ENCODE results near the gene ZC4H2.
A peak's percentile ranks its signal among the peaks of the same experiment; 100 is the strongest.
"Not testable (repeated sequence)": the region's sequence is repeated elsewhere in the genome, so short reads cannot be mapped to it uniquely, and the experiment has no call there.

ZC4H2 gene, protein sequence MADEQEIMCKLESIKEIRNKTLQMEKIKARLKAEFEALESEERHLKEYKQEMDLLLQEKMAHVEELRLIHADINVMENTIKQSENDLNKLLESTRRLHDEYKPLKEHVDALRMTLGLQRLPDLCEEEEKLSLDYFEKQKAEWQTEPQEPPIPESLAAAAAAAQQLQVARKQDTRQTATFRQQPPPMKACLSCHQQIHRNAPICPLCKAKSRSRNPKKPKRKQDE

DNA sequence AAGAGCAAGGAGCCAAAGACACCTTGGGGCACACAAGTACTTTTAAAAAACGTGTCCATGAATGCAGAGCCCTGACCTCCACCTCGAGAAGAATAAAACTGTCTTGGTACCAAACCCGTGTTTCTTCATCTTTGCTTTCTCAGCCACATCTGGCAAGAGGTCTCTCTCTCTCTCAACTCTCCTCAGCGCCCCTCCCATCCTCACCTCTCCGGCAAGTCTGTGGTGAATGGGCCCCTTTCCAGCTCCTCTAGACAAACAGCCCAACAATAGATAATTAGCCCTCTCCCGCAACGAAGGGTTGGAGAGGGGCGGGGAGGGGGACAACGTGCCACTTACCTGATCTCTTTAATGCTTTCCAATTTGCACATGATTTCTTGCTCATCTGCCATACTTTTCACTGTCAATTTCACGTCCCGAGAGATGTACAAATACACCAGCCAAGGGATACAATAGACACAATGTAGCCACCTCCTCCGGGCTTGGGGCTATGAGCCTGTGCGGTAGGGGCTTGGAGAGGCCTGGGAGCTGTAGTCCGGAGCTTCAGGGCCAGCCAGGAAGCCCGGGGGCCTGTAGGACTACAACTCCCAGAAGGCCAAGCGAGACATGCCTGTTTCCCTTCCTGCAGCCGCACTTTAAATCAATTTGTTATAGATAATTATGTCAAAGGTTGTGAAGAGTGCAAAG lies at the start of gene ZC4H2:
Gene ZC4H2, minus strand, starts transcription at position 462 of the 684 bp plus-strand sequence. Its CDS starts 73 bp downstream, at position 389.
- Mint-ChIP-seq H3K27ac (peak within 1 kb of the TSS; percentile 62), H3K36me3 (peaks cover 6% of the 10 kb centered on the region), H3K4me1 (ENCODE audit: low read depth) (peaks cover 20% of the 10 kb centered on the region), H3K4me3 (peak within 1 kb of the TSS; percentile 92), H3K27me3 (no peaks in the 10 kb centered on the region), H3K9me3 (ENCODE audit: low read depth) (no peaks in the 10 kb centered on the region)

DNA sequence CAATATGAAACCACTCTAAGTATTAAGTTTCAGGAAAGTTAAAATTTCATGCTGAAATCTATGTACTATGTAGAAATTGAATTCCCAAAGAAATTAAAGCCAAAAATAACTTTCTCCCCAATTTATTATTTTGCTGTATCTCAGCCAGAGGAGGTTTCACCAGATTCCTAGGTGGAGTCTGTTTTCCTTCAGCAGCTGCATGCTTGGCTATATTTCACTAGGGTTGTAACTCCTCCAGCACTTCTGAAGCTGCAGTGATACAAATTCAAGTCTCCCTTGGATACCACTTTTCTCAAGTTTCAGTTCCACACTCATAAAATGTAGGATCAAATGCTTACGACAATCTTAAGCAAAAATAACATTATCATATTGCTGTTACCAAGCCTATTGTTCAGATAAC lies 41.2 kb upstream of the ZC4H2 start:
- H3K4me1 Mint-ChIP-seq (ENCODE audit: low read depth): no peaks in the 10 kb centered on the region
- no peak overlapping the region for H3K4me3 Mint-ChIP-seq
- H3K36me3 Mint-ChIP-seq: peaks cover 21% of the 10 kb centered on the region
- H3K9me3 Mint-ChIP-seq (ENCODE audit: low read depth): peaks cover 6% of the 10 kb centered on the region
- H3K27ac Mint-ChIP-seq: no peak overlapping the region
- no peaks in the 10 kb centered on the region for H3K27me3 Mint-ChIP-seq

DNA sequence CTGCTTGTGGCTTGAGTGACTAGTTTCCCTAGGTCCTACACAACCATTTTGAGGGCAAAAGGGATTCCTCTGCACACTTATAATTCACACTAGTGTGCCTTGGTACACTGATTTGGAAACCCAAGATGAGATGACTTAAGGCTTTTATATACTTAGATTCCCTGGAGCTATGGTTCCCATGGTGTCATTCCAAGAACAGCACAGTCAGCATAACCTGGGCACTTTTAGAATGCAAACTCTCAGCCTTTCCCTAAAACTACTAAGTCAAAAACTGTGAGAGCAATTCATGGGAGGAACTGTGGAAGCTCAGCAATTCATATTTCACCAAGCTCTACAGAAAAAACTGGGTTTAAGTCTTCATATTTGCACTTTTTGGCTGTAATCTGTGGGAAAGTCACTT lies 38.0 kb upstream of the ZC4H2 start:
- no peak overlapping the region for H3K27ac Mint-ChIP-seq
- no peaks in the 10 kb centered on the region for H3K9me3 Mint-ChIP-seq (ENCODE audit: low read depth)
- no peak overlapping the region for H3K4me3 Mint-ChIP-seq
- peaks cover 6% of the 10 kb centered on the region for H3K36me3 Mint-ChIP-seq
- H3K27me3 Mint-ChIP-seq: no peaks in the 10 kb centered on the region
- H3K4me1 Mint-ChIP-seq (ENCODE audit: low read depth): no peaks in the 10 kb centered on the region

DNA sequence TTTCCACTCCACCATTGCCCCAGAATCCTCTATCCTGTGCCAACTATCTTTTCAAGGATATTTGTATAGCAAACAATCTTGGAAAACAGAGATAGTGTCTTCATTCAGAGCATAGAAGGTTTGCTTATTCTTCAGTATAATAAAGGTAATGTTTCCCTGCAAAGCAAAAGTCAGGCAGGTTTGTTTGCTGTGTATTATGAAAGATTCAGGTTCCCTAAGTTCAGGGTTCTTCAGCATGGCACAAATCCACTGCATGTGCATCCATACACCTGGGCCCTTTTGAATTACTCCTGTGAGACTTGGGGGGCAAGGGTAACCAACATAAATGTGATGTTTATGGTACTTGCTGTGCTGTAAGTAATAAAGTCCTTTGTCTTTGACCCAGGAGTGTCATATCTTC lies 33.2 kb upstream of the ZC4H2 start:
- H3K4me3 Mint-ChIP-seq: no peak overlapping the region
- no peaks in the 10 kb centered on the region for H3K27me3 Mint-ChIP-seq
- H3K9me3 Mint-ChIP-seq (ENCODE audit: low read depth): peaks cover 4% of the 10 kb centered on the region
- no peaks in the 10 kb centered on the region for H3K4me1 Mint-ChIP-seq (ENCODE audit: low read depth)
- no peak overlapping the region for H3K27ac Mint-ChIP-seq
- H3K36me3 Mint-ChIP-seq: peaks cover 4% of the 10 kb centered on the region

DNA sequence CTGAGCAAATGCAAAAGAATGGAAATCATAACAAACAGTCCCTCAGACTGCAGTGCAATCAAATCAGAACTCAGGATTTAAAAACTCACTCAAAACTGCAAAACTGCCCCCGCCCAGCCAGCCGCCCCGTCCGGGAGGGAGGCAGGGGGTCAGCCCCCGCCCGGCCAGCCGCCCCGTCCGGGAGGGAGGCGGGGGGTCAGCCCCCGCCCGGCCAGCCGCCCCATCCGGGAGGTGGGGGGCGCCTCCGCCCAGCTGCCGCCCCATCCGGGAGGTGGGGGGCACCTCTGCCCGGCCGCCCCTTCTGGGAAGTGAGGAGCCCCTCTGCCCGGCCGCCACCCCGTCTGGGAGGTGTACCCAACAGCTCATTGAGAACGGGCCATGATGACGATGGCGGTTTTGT lies 26.0 kb upstream of the ZC4H2 start:
- not testable (repeated sequence) for H3K4me3 Mint-ChIP-seq; H3K27me3 Mint-ChIP-seq; H3K36me3 Mint-ChIP-seq; H3K27ac Mint-ChIP-seq; H3K9me3 Mint-ChIP-seq (ENCODE audit: low read depth); H3K4me1 Mint-ChIP-seq (ENCODE audit: low read depth)

DNA sequence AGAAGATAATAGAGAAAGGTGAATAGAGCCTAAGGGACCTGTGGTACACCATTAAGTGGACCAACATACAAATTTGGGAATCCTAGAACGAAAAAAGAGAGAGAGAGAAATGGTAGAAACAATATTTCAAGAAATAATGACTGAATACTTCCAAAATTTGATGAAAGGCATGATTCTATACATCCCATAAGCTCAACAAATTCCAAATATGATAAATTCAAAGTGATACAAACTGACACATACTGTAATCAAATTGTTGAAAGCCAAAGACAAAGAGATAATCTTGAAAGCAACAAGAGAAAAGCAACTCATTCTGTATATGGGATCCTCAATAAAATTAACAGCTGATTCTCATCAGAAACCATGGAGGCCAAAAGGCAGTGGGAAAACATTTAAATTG lies 20.6 kb upstream of the ZC4H2 start:
- H3K27me3 Mint-ChIP-seq: no peaks in the 10 kb centered on the region
- no peak overlapping the region for H3K4me3 Mint-ChIP-seq
- peaks cover 9% of the 10 kb centered on the region for H3K36me3 Mint-ChIP-seq
- H3K9me3 Mint-ChIP-seq (ENCODE audit: low read depth): no peaks in the 10 kb centered on the region
- no peak overlapping the region for H3K27ac Mint-ChIP-seq
- no peaks in the 10 kb centered on the region for H3K4me1 Mint-ChIP-seq (ENCODE audit: low read depth)

DNA sequence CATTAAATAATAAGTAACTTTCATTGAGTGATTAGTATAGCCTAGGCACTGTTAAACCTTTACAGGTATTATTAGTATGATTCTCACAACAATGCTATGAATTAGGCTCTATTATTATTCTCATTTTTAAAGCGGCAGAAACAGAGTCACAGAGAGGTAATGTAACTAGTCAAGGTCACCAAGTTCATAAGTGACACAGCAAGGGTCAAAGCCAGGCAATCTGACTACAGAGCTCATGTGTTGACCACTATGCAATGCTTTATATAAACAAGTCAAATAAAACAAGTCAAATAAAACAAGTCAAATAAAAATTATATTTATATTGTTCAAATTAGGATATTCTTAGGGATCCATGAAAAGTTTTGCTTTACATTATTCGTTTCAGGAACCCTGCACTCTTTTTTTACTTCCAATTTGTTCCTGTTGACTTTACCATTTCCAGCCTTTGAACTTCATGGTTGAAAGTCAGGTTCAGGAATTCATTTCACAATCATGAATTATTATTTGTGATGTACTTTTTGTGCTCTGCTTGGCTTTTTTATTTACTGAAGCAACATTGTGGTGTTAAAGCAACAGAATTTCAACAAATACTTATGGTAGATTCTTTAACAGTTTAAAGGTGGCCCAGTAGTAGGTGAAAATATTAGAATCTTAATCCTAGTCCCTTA lies 18.0 kb upstream of the ZC4H2 start:
- Mint-ChIP-seq H3K4me1 (ENCODE audit: low read depth) (no peaks in the 10 kb centered on the region), H3K27ac (no peak overlapping the region), H3K4me3 (no peak overlapping the region), H3K27me3 (no peaks in the 10 kb centered on the region), H3K9me3 (ENCODE audit: low read depth) (no peaks in the 10 kb centered on the region), H3K36me3 (peaks cover 15% of the 10 kb centered on the region)

DNA sequence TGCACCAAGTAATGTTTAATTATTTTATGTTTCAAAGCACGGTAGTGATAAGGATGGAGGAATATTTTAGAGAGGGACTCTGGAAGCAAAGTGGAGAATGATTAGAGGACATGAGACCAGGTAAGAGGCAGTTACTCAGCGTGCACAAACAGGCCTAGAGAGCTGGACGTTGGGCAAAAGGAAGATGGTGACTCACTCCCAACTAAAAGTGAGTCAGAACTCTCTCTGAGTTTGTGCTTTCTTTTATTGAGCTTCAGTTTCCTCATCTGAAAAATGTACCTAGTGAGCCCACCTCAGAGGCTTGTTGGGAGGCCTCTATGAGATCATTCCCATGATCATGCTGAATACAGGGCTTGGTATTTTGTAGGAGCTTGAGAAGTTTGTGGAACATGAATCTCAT lies 1.6 kb upstream of the ZC4H2 start:
- Mint-ChIP-seq H3K4me1 (ENCODE audit: low read depth) (peaks cover 20% of the 10 kb centered on the region), H3K27me3 (no peaks in the 10 kb centered on the region), H3K4me3 (no peak overlapping the region), H3K9me3 (ENCODE audit: low read depth) (no peaks in the 10 kb centered on the region), H3K36me3 (no peaks in the 10 kb centered on the region), H3K27ac (no peak overlapping the region)

DNA sequence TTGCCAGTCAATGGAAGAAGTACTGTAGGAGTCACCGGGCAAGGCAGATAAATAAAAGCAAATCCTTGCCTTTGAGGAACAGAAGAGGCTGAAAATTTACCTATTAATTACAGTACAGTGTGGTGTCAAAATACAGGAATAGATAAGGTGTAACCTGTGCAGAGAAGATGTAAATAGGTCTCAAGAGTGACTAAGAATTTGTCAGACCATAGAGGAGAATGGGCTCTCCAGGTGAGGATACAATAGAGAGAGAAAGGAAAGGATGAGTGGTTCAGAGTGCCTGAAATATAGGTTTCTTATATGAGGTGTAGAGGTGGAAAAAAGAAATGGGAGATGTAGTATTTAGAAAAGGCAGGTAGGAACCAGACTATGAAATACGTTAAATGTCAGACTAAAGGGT lies 801 bp upstream of the ZC4H2 start:
- H3K27ac Mint-ChIP-seq: no peak overlapping the region
- H3K4me3 Mint-ChIP-seq: peak overlapping the region; percentile 92
- no peaks in the 10 kb centered on the region for H3K9me3 Mint-ChIP-seq (ENCODE audit: low read depth)
- peaks cover 20% of the 10 kb centered on the region for H3K4me1 Mint-ChIP-seq (ENCODE audit: low read depth)
- H3K27me3 Mint-ChIP-seq: no peaks in the 10 kb centered on the region
- peaks cover 2% of the 10 kb centered on the region for H3K36me3 Mint-ChIP-seq

DNA sequence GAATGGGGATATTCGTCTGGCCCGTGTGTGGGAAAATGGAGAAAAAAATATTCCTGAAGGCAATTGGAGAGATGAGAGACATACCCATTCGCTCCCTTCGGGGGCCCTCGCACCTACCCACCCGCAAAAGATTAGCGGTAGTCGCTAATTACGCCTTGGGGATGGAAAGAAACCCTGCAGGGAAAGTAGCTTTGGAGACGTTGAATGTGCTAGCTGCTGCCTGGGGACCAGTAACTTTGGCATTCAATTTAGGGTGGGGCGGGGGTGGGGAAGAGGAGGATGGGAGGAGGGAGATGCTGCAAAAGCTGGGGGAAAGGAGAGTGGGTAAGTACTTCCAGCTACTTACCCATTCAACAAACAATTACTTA lies 407 bp upstream of the ZC4H2 start:
- Mint-ChIP-seq H3K4me1 (ENCODE audit: low read depth) (peaks cover 20% of the 10 kb centered on the region), H3K27me3 (no peaks in the 10 kb centered on the region), H3K4me3 (peak overlapping the region; percentile 92), H3K27ac (peak overlapping the region; percentile 62), H3K9me3 (ENCODE audit: low read depth) (no peaks in the 10 kb centered on the region), H3K36me3 (peaks cover 6% of the 10 kb centered on the region)

DNA sequence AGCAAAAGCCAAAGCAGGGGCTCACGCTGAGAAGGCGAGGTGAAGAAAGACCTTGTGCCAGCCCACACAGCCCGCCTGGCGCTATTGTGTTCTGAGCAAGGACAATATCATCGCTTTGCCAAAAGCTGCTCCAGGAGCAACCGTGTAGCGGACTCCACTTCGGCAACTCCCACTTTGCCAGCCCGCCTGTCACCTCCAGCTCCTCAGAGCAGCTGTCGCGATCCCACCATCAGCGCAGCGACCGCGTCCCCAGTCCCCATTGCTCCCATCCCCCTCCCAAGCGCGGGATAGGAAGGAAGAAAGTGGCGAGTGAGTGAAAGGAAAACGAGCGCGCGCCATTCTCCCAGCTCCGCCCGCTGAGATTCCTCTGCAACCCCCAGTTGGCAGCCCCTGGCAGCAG lies 759 bp downstream of the ZC4H2 start:
- Mint-ChIP-seq H3K9me3 (ENCODE audit: low read depth) (no peaks in the 10 kb centered on the region), H3K27ac (peak overlapping the region; percentile 62), H3K27me3 (no peaks in the 10 kb centered on the region), H3K36me3 (peaks cover 9% of the 10 kb centered on the region), H3K4me1 (ENCODE audit: low read depth) (peaks cover 20% of the 10 kb centered on the region), H3K4me3 (peak overlapping the region; percentile 92)

DNA sequence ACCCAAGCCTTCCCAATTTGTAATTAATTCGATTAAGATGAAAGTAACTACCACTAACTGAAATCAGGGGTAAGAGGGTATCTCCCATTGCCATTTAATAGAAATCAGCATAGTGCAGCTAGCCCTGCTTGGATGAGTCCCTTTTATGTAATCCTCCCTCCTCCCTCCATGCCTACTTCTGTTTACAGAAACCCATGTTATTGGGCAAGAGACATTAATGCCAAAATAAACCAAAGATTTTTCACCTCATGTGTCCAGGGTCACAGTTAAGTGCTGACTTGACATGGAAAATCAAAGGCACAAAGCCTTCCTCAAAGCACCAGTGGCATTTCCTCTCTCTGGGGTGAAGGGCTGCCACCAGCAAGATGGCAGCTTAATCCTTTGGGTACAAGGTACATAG lies 50.8 kb downstream of the ZC4H2 start:
- Mint-ChIP-seq H3K27me3 (no peaks in the 10 kb centered on the region), H3K27ac (no peak overlapping the region), H3K9me3 (ENCODE audit: low read depth) (peaks cover 3% of the 10 kb centered on the region), H3K4me3 (no peak overlapping the region), H3K4me1 (ENCODE audit: low read depth) (no peaks in the 10 kb centered on the region), H3K36me3 (peaks cover 3% of the 10 kb centered on the region)

DNA sequence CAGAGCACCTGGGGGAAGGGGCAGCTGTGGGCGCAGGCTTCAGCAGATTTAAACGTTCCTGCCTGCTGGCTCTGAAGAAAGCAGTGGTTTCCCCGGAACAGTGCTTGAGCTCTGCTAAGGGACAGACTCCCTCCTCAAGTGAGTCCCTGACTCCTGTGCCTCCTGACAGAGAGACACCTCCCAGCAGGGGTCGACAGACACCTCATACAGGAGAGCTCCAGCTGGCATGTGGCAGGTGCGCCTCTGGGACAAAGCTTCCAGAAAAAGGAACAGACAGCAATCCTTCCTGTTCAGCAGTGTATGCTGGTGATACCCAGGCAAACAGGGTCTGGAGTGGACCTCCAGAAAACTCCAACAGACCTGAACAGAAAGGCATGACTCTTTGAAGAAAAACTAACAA lies 68.1 kb downstream of the ZC4H2 start:
- H3K9me3 Mint-ChIP-seq (ENCODE audit: low read depth): peaks cover 13% of the 10 kb centered on the region
- H3K36me3 Mint-ChIP-seq: peaks cover 31% of the 10 kb centered on the region

DNA sequence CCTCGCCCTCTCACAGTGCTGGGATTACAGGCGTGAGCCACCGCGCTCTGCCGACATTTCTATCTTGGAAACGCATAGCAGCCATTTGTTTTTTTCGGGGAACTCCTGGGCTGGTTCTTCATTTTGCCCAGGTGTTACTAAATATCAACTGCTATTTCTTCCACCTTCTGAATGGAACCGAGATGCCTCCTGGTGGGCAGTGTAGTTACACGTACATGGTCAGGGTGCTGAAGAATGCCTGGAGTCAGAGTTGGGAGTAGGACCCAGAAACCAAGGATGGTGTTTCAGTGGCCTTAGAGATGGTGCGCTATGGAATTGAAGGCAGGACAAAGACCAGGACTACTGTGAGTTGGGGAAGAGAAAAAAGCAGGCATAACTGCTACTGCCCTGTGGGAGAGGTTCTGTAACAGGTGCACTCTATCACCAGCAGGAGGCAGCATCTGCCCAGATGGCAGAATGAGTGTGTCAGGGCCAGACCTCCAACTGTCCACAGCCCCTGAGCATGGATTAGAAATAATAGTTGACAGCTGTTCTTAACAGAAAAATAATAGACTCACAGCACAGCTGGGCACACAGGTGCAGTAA lies 81.7 kb downstream of the ZC4H2 start:
- no peak overlapping the region for H3K4me3 Mint-ChIP-seq
- H3K27me3 Mint-ChIP-seq: no peaks in the 10 kb centered on the region
- no peaks in the 10 kb centered on the region for H3K9me3 Mint-ChIP-seq (ENCODE audit: low read depth)
- no peaks in the 10 kb centered on the region for H3K36me3 Mint-ChIP-seq
- H3K27ac Mint-ChIP-seq: peak overlapping the region; percentile 34
- H3K4me1 Mint-ChIP-seq (ENCODE audit: low read depth): peaks cover 4% of the 10 kb centered on the region

More for the DNA sequence above, 68.1 kb downstream of the ZC4H2 start:
- no peak overlapping the region for H3K4me3 Mint-ChIP-seq
- no peaks in the 10 kb centered on the region for H3K27me3 Mint-ChIP-seq
- H3K4me1 Mint-ChIP-seq (ENCODE audit: low read depth): no peaks in the 10 kb centered on the region
- H3K27ac Mint-ChIP-seq: no peak overlapping the region

DNA sequence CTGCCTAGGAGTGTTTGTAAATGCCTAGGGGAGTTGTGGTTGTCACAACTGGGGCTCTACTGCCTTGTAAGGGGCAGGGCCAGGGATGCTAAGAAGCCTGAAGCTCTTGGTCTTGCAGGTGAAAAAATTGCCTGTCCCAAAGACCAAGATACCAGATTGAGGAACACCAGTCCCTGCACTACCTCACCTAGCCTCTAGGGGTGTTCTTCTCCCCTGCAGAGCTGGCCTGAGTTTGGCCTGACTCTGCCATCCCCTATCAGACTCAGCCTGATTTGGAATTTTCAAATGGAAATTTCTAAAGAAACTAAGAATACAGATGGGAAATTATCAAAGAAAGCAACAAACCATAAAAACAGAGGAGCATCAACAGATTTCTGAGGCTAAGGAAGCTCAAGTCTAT lies 90.4 kb downstream of the ZC4H2 start:
- Mint-ChIP-seq H3K27ac (no peak overlapping the region), H3K4me1 (ENCODE audit: low read depth) (no peaks in the 10 kb centered on the region), H3K4me3 (no peak overlapping the region), H3K9me3 (ENCODE audit: low read depth) (no peaks in the 10 kb centered on the region), H3K27me3 (no peaks in the 10 kb centered on the region), H3K36me3 (peaks cover 3% of the 10 kb centered on the region)
